Measurements from ENCODE around the gene FHIT.
A peak's percentile ranks its signal among the peaks of the same experiment; 100 is the strongest.

Gene FHIT

GRCh38 chr3:59992578-59992977, 1258.7 kb downstream of the FHIT start:
- TF ChIP-seq GATA3 (IDR thresholded peaks at IDR 0.05; ENCODE audit: low read depth, low read length) (no peak), GATA2 (IDR thresholded peaks at IDR 0.05; ENCODE audit: low read depth, low read length) (no peak)

GRCh38 chr3:59990915-59991314, 1260.3 kb downstream of the FHIT start:
- no peak for TF ChIP-seq GATA2 (IDR thresholded peaks at IDR 0.05; ENCODE audit: low read depth, low read length)
- TF ChIP-seq GATA3 (IDR thresholded peaks at IDR 0.05; ENCODE audit: low read depth, low read length) = no peak

GRCh38 chr3:59982510-59982909, 1268.7 kb downstream of the FHIT start:
- TF ChIP-seq GATA2 (IDR thresholded peaks at IDR 0.05; ENCODE audit: low read depth, low read length) = no peak
- TF ChIP-seq GATA3 (IDR thresholded peaks at IDR 0.05; ENCODE audit: low read depth, low read length) = no peak

- no peak for TF ChIP-seq GATA3 (IDR thresholded peaks at IDR 0.05; ENCODE audit: low read depth, low read length)
- peak; percentile 28; the same call in 1 of the 2 replicates for TF ChIP-seq GATA2 (IDR thresholded peaks at IDR 0.05; ENCODE audit: low read depth, low read length)
Measured at GRCh38 chr3:59981377-59981776, 1269.9 kb downstream of the FHIT start.

- TF ChIP-seq GATA3 (IDR thresholded peaks at IDR 0.05; ENCODE audit: low read depth, low read length) = no peak
- no peak for TF ChIP-seq GATA2 (IDR thresholded peaks at IDR 0.05; ENCODE audit: low read depth, low read length)
Measured at GRCh38 chr3:59980576-59980975, 1270.7 kb downstream of the FHIT start.

GRCh38 chr3:59979542-59979941, 1271.7 kb downstream of the FHIT start:
- TF ChIP-seq GATA3 (IDR thresholded peaks at IDR 0.05; ENCODE audit: low read depth, low read length) (no peak), GATA2 (IDR thresholded peaks at IDR 0.05; ENCODE audit: low read depth, low read length) (no peak)

GRCh38 chr3:59978979-59979378, 1272.3 kb downstream of the FHIT start:
- TF ChIP-seq GATA3 (IDR thresholded peaks at IDR 0.05; ENCODE audit: low read depth, low read length) = no peak
- TF ChIP-seq GATA2 (IDR thresholded peaks at IDR 0.05; ENCODE audit: low read depth, low read length) = no peak

GRCh38 chr3:59970796-59971195, 1280.5 kb downstream of the FHIT start:
- no peak for TF ChIP-seq GATA3 (IDR thresholded peaks at IDR 0.05; ENCODE audit: low read depth, low read length)
- TF ChIP-seq GATA2 (IDR thresholded peaks at IDR 0.05; ENCODE audit: low read depth, low read length) = no peak

GRCh38 chr3:59970376-59970775, 1280.9 kb downstream of the FHIT start:
- TF ChIP-seq GATA2 (IDR thresholded peaks at IDR 0.05; ENCODE audit: low read depth, low read length) (no peak), GATA3 (IDR thresholded peaks at IDR 0.05; ENCODE audit: low read depth, low read length) (no peak)

GRCh38 chr3:59968513-59969045, 1282.7 kb downstream of the FHIT start:
- TF ChIP-seq GATA3 (IDR thresholded peaks at IDR 0.05; ENCODE audit: low read depth, low read length) = no peak
- TF ChIP-seq GATA2 (IDR thresholded peaks at IDR 0.05; ENCODE audit: low read depth, low read length) = no peak

- no peak for TF ChIP-seq GATA2 (IDR thresholded peaks at IDR 0.05; ENCODE audit: low read depth, low read length)
- no peak for TF ChIP-seq GATA3 (IDR thresholded peaks at IDR 0.05; ENCODE audit: low read depth, low read length)
Measured at GRCh38 chr3:59963676-59964075, 1287.6 kb downstream of the FHIT start.

GRCh38 chr3:59957150-59957549, 1294.1 kb downstream of the FHIT start:
- TF ChIP-seq GATA2 (IDR thresholded peaks at IDR 0.05; ENCODE audit: low read depth, low read length) (no peak), GATA3 (IDR thresholded peaks at IDR 0.05; ENCODE audit: low read depth, low read length) (no peak)

- TF ChIP-seq GATA3 (IDR thresholded peaks at IDR 0.05; ENCODE audit: low read depth, low read length) = no peak
- TF ChIP-seq GATA2 (IDR thresholded peaks at IDR 0.05; ENCODE audit: low read depth, low read length) = no peak
Measured at GRCh38 chr3:59953104-59953503, 1298.1 kb downstream of the FHIT start.

GRCh38 chr3:59949311-59949710, 1301.9 kb downstream of the FHIT start:
- TF ChIP-seq GATA2 (IDR thresholded peaks at IDR 0.05; ENCODE audit: low read depth, low read length) = no peak
- no peak for TF ChIP-seq GATA3 (IDR thresholded peaks at IDR 0.05; ENCODE audit: low read depth, low read length)

- TF ChIP-seq GATA2 (IDR thresholded peaks at IDR 0.05; ENCODE audit: low read depth, low read length) (no peak), GATA3 (IDR thresholded peaks at IDR 0.05; ENCODE audit: low read depth, low read length) (no peak)
Measured at GRCh38 chr3:59946401-59946800, 1304.9 kb downstream of the FHIT start.

GRCh38 chr3:59940718-59941117, 1310.5 kb downstream of the FHIT start:
- no peak for TF ChIP-seq GATA3 (IDR thresholded peaks at IDR 0.05; ENCODE audit: low read depth, low read length)
- no peak for TF ChIP-seq GATA2 (IDR thresholded peaks at IDR 0.05; ENCODE audit: low read depth, low read length)

Data from SH-SY5Y (cell line).